Panc1 (cell line): ENCODE data around the gene MCOLN1.

Experiments used
- POLR2AphosphoS5 ChIP-seq: IDR thresholded peaks from 2 replicates; pipeline ENCODE4 v1.6.1; 2012; ENCODE audit warnings: mild to moderate bottlenecking, low read depth, low read length, moderate library complexity
- TF ChIP-seq, protein P1 (sequence below): fragments of 450-650 bp; IDR thresholded peaks from 2 replicates; pipeline ENCODE4 v1.5.1; 2017; ENCODE audit warnings: mild to moderate bottlenecking
- TF ChIP-seq, protein P2 (sequence below), 2 experiments: IDR thresholded peaks; 2 replicates each; pipeline ENCODE4 v1.6.1; 2011 to 2012; ENCODE audit warnings: low read depth in 2 of 2, control low read depth in 1 of 2, low read length in 1 of 2, mild to moderate bottlenecking in 1 of 2, moderate library complexity in 1 of 2; ENCODE audit not compliant: insufficient read depth in 1 of 2

DNA sequence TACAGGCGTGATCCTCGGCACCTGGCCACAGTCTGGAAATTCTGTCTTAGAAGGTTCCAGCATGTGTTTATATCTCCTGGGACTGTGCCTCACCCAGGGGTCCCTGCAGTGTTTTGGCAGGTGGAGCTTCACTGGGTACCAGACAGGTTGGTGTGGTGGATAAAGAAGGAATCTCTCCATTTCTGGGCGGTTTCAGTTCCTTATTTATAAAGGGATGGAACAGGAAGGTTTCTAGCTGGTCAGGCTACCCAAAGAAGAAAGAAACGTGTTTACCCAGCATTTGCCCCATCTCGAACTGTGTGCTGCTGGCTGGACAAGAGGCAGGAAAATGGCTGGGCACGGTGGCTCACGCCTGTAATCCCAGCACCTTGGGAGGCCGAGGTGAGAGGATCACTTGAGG is 22.9 kb downstream of the MCOLN1 start:
- TF ChIP-seq, protein P1, sequence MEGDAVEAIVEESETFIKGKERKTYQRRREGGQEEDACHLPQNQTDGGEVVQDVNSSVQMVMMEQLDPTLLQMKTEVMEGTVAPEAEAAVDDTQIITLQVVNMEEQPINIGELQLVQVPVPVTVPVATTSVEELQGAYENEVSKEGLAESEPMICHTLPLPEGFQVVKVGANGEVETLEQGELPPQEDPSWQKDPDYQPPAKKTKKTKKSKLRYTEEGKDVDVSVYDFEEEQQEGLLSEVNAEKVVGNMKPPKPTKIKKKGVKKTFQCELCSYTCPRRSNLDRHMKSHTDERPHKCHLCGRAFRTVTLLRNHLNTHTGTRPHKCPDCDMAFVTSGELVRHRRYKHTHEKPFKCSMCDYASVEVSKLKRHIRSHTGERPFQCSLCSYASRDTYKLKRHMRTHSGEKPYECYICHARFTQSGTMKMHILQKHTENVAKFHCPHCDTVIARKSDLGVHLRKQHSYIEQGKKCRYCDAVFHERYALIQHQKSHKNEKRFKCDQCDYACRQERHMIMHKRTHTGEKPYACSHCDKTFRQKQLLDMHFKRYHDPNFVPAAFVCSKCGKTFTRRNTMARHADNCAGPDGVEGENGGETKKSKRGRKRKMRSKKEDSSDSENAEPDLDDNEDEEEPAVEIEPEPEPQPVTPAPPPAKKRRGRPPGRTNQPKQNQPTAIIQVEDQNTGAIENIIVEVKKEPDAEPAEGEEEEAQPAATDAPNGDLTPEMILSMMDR = no peak
- TF ChIP-seq POLR2AphosphoS5 = no peak
- TF ChIP-seq, protein P2, sequence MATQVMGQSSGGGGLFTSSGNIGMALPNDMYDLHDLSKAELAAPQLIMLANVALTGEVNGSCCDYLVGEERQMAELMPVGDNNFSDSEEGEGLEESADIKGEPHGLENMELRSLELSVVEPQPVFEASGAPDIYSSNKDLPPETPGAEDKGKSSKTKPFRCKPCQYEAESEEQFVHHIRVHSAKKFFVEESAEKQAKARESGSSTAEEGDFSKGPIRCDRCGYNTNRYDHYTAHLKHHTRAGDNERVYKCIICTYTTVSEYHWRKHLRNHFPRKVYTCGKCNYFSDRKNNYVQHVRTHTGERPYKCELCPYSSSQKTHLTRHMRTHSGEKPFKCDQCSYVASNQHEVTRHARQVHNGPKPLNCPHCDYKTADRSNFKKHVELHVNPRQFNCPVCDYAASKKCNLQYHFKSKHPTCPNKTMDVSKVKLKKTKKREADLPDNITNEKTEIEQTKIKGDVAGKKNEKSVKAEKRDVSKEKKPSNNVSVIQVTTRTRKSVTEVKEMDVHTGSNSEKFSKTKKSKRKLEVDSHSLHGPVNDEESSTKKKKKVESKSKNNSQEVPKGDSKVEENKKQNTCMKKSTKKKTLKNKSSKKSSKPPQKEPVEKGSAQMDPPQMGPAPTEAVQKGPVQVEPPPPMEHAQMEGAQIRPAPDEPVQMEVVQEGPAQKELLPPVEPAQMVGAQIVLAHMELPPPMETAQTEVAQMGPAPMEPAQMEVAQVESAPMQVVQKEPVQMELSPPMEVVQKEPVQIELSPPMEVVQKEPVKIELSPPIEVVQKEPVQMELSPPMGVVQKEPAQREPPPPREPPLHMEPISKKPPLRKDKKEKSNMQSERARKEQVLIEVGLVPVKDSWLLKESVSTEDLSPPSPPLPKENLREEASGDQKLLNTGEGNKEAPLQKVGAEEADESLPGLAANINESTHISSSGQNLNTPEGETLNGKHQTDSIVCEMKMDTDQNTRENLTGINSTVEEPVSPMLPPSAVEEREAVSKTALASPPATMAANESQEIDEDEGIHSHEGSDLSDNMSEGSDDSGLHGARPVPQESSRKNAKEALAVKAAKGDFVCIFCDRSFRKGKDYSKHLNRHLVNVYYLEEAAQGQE (IDR thresholded peaks at IDR 0.05; ENCODE audit: insufficient read depth in 1 of 2, low read depth in 2 of 2, low read length in 1 of 2) = no peak
